ENCODE results near the gene SAMD14. TPM values are rescaled to one million over a fixed set of nuclear protein-coding genes. Genes with fewer than 3 reads are reported as not detected.

SAMD14 gene
- total RNA-seq, 4 donors from 2014 or later, result 0.04 to 3.8 (median 0.31) TPM; not detected in 1

GRCh38 chr17:50097926-50098325, 32.0 kb downstream of the SAMD14 start:
- ATAC-seq, result peak in 1 of 2 donors; percentile 6
- H3K27ac ChIP-seq, result peak overlapping the region; percentile 96 to 99 (median 98)
- intact Hi-C loops (cut with DNase I; ENCODE audit: low total_unique reads), result loop anchor here (10.0 kb wide), 2 partner anchors 197 to 327 kb away; partner anchors contain the start of gene ACSF2

GRCh38 chr17:50097455-50097854, 32.5 kb downstream of the SAMD14 start:
- H3K27me3 ChIP-seq, result no peaks in the 10 kb centered on the region
- H3K27ac ChIP-seq, result peak overlapping the region; percentile 96 to 99 (median 98)
- H3K9me3 ChIP-seq, result no peaks in the 10 kb centered on the region
- intact Hi-C loops (cut with DNase I; ENCODE audit: low total_unique reads), result loop anchor here (10.0 kb wide), 2 partner anchors 197 to 327 kb away; partner anchors contain the start of gene ACSF2
- TF ChIP-seq CTCF (IDR thresholded peaks at IDR 0.05 in 4 of 5, conservative IDR thresholded peaks at IDR 0.05 in 1 of 5) (no peak), POLR2A (IDR thresholded peaks at IDR 0.05) (no peak)
- peak overlapping the region in 1 of 4 donors; percentile 97 for H3K4me3 ChIP-seq
- in situ Hi-C loops (cut with MboI; ENCODE audit: low sequenced_read_pairs in 4 of 4), result no loop called here
- peaks cover 68 to 72% of the 10 kb centered on the region in 2 donors for H3K4me1 ChIP-seq
- ATAC-seq, result no peak
- DNase-seq, result peak in 1 of 2 donors; percentile 40
- H3K36me3 ChIP-seq, result no peaks in the 10 kb centered on the region

More at GRCh38 chr17:50097926-50098325, 32.0 kb downstream of the SAMD14 start:
- Histone ChIP-seq H3K4me3 (no peak overlapping the region), H3K4me1 (peaks cover 72 to 77% of the 10 kb centered on the region in 2 donors), H3K27me3 (no peaks in the 10 kb centered on the region), H3K36me3 (no peaks in the 10 kb centered on the region), H3K9me3 (no peaks in the 10 kb centered on the region)
- in situ Hi-C loops (cut with MboI; ENCODE audit: low sequenced_read_pairs in 4 of 4), result no loop called here
- DNase-seq, result peak in 1 of 2 donors; percentile 50
- TF ChIP-seq POLR2A (IDR thresholded peaks at IDR 0.05), result peak; percentile 32 to 41
- no peak for TF ChIP-seq CTCF (IDR thresholded peaks at IDR 0.05 in 4 of 5, conservative IDR thresholded peaks at IDR 0.05 in 1 of 5)

- TF ChIP-seq CTCF (IDR thresholded peaks at IDR 0.05 in 4 of 5, conservative IDR thresholded peaks at IDR 0.05 in 1 of 5), result no peak
- peak overlapping the region; percentile 96 to 99 (median 98) for H3K27ac ChIP-seq
- in situ Hi-C loops (cut with MboI; ENCODE audit: low sequenced_read_pairs in 4 of 4), result no loop called here
- intact Hi-C loops (cut with DNase I; ENCODE audit: low total_unique reads), result loop anchor here (10.0 kb wide), 2 partner anchors 198 to 328 kb away; partner anchors contain the start of gene ACSF2
- H3K9me3 ChIP-seq, result no peaks in the 10 kb centered on the region
- peaks cover 61 to 65% of the 10 kb centered on the region in 2 donors for H3K4me1 ChIP-seq
- no peak for DNase-seq
- peak overlapping the region in 2 of 4 donors; percentile 86 to 97 for H3K4me3 ChIP-seq
- no peaks in the 10 kb centered on the region for H3K27me3 ChIP-seq
- no peak for ATAC-seq
- H3K36me3 ChIP-seq, result no peaks in the 10 kb centered on the region
Observed at GRCh38 chr17:50096758-50097157, 33.2 kb downstream of the SAMD14 start.

- Histone ChIP-seq H3K27ac (peak overlapping the region; percentile 96 to 99 (median 98)), H3K36me3 (no peaks in the 10 kb centered on the region), H3K4me3 (peak overlapping the region; percentile 86 to 97 (median 90)), H3K27me3 (no peaks in the 10 kb centered on the region), H3K4me1 (peaks cover 54 to 58% of the 10 kb centered on the region in 2 donors), H3K9me3 (no peaks in the 10 kb centered on the region)
- in situ Hi-C loops (cut with MboI; ENCODE audit: low sequenced_read_pairs in 4 of 4) (no loop called here), intact Hi-C loops (cut with DNase I; ENCODE audit: low total_unique reads) (loop anchor here (10.0 kb wide), 2 partner anchors 199 to 329 kb away; partner anchors contain the start of gene ACSF2)
- ATAC-seq (peak in 1 of 2 donors; percentile 2), DNase-seq (peak in 1 of 2 donors; percentile 47)
- TF ChIP-seq CTCF (IDR thresholded peaks at IDR 0.05 in 4 of 5, conservative IDR thresholded peaks at IDR 0.05 in 1 of 5) (no peak), POLR2A (IDR thresholded peaks at IDR 0.05) (peak in 1 of 2 donors; percentile 23)
Observed at GRCh38 chr17:50096092-50096491, 33.9 kb downstream of the SAMD14 start.
